ENCODE data around the gene THSD4. TPM values are rescaled to one million over a fixed set of nuclear protein-coding genes. Genes with fewer than 3 reads are reported as not detected.
"Not testable (repeated sequence)": the region's sequence is repeated elsewhere in the genome, so short reads cannot be mapped to it uniquely, and the experiment has no call there.

THSD4 gene
- total RNA-seq, 2 donors from 2014 or later = not detected

DNA sequence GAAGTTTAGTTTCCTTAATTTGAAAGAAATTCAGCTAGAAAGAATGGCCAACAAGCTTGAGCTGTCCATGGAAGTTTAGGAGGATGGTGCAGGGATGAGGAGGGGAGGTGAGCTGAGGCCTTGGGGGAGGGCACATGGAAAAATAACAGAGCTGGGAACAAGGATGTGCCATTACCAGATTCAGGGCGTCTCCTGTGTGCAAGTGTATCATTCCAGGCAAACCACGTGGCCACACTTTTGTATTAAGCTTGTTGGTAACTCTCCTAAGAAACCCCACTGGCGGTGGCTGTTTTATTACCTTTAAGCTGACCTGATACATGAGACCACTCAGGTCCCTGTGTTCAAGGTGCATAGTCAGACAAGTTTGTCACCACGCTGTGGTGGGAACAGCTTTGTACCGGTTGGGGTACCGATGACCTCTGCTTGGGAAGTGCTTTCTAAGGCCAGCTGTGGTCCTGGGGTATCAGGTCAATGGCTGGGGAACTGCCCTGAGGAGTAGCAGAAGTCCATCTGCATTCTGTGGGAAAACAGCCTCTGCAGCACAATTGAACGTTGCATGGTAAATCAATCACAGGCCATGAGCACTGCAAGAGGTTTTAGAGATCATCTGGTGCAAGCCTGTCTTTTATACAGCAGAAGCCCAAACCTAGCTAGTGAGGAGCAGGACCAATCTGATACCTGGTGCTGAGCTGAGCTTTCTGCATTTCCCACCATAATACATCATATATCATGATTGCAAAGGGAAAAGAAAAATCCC, 235.5 kb downstream of the THSD4 start:
- Mint-ChIP-seq H3K9me3 (no peaks in the 10 kb centered on the region), H3K27me3 (peaks cover 25 to 32% of the 10 kb centered on the region in 2 donors), H3K4me1 (ENCODE audit: low read depth in 2 of 2) (no peaks in the 10 kb centered on the region), H3K27ac (no peak overlapping the region), H3K36me3 (no peaks in the 10 kb centered on the region), H3K4me3 (no peak overlapping the region)
- ATAC-seq (no peak), DNase-seq (ENCODE audit: low spot score) (no peak)

DNA sequence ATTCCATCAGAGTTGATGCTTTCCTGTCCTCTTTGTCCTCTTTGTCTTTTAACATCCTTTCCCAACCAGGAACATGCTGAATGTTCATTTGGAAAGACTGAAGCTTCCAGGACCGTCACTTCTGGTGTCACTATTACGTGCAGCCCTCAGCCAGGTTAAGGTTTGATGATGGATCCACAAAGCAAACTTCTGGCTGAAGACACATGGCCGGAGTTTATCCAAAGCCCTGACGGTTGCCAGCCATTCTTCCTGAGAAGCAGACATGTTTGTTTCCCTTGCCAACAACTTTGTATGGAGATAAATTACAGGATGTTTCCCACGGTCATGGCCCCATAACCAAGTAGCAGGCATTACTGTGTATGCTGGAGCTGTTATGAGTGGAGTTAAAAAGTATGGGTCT, 236.9 kb downstream of the THSD4 start:
- no peaks in the 10 kb centered on the region for H3K36me3 Mint-ChIP-seq
- H3K9me3 Mint-ChIP-seq = no peaks in the 10 kb centered on the region
- H3K4me1 Mint-ChIP-seq (ENCODE audit: low read depth in 2 of 2) = no peaks in the 10 kb centered on the region
- ATAC-seq (no peak), DNase-seq (ENCODE audit: low spot score) (no peak)
- H3K27ac Mint-ChIP-seq = no peak overlapping the region
- peaks cover 29 to 38% of the 10 kb centered on the region in 2 donors for H3K27me3 Mint-ChIP-seq
- no peak overlapping the region for H3K4me3 Mint-ChIP-seq

DNA sequence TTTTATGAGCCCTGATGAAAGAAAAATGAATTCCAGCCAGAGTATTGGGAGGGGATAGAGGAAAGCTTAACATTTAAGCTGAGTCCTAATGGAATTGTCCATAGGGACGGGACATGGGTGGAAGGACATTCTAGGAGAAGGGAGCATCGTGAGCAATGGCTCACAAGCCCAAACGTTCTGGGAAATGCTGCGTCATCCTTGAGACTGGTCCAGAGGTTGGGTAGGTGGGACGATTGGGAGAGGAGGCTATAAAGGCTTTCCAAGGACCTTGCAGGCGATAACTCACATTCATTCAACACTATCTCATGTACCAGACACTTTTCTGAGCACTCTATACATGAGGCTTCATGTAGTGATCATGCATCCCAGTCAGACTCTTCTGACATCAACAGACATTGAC, 237.5 kb downstream of the THSD4 start:
- no peaks in the 10 kb centered on the region for H3K9me3 Mint-ChIP-seq
- no peak for DNase-seq (ENCODE audit: low spot score)
- no peaks in the 10 kb centered on the region for H3K4me1 Mint-ChIP-seq (ENCODE audit: low read depth in 2 of 2)
- no peak for ATAC-seq
- no peaks in the 10 kb centered on the region for H3K36me3 Mint-ChIP-seq
- H3K4me3 Mint-ChIP-seq = no peak overlapping the region
- H3K27me3 Mint-ChIP-seq = peaks cover 27 to 33% of the 10 kb centered on the region in 2 donors
- no peak overlapping the region for H3K27ac Mint-ChIP-seq

DNA sequence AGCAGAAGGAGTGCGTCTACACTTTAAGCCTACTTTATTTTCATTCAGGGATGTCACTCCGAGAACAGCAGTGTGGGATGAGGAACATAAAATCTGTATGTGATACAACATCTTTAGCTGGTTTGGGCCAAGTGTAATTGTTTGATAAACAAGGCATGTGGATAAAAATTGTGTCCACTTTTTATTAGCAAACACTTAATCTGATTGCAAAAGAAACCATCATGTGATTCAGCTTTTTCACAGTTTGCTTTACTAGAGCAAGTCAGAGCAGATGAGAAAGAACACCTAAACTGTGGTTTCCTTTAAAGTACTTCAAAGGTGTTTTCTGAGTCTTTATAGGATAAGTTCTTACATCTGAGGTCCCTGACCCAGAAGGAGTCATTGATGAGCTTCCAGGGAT, 237.9 kb downstream of the THSD4 start:
- ATAC-seq (no peak), DNase-seq (ENCODE audit: low spot score) (no peak)
- no peaks in the 10 kb centered on the region for H3K9me3 Mint-ChIP-seq
- H3K36me3 Mint-ChIP-seq = no peaks in the 10 kb centered on the region
- H3K4me1 Mint-ChIP-seq (ENCODE audit: low read depth in 2 of 2) = no peaks in the 10 kb centered on the region
- H3K4me3 Mint-ChIP-seq = no peak overlapping the region
- H3K27ac Mint-ChIP-seq = no peak overlapping the region
- H3K27me3 Mint-ChIP-seq = peaks cover 27 to 33% of the 10 kb centered on the region in 2 donors

DNA sequence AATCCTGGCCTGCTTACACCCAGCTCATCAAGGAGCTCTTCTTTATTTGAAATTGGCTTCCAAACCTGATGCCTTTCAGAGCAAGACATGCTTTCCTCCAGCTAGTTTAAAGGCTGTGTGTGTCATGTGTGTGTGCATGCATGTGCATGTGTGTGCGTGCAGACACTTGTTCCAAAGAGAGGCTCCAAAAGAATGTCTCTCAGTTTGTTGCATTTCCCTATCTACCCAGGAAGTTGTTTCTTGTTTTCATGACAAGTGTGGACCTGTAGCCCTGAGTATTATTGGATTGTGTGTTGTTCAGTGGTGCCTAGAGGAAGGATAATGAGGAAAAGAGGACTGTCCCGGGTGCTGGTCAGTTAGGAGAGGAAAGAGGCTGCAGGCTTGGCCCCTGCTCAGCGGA, 240.0 kb downstream of the THSD4 start:
- no peaks in the 10 kb centered on the region for H3K9me3 Mint-ChIP-seq
- DNase-seq (ENCODE audit: low spot score) (no peak), ATAC-seq (no peak)
- H3K36me3 Mint-ChIP-seq = no peaks in the 10 kb centered on the region
- H3K4me1 Mint-ChIP-seq (ENCODE audit: low read depth in 2 of 2) = no peaks in the 10 kb centered on the region
- H3K27ac Mint-ChIP-seq = no peak overlapping the region
- peaks cover 19 to 22% of the 10 kb centered on the region in 2 donors for H3K27me3 Mint-ChIP-seq
- H3K4me3 Mint-ChIP-seq = no peak overlapping the region

DNA sequence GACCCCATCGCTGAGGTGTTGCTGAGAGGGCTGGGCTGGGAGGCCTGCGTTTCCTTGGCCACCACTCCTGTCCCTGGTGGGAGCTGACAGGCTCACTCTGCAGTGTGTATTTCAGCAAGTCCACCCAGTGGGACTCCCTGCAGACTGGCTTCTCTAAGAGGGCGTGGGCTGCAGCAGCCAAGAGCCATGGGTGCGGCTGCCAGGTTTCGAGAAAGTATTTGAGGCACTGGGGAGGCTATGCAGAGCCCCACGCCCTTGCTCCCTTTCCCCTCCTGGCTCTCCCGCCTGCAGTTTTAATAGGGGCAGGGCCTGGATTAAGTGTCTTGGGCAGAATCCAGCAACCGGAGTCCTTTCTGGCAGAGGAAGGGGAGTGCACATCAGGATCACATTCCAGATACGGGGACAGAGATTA, 242.1 kb downstream of the THSD4 start:
- Mint-ChIP-seq H3K4me3 (no peak overlapping the region), H3K36me3 (no peaks in the 10 kb centered on the region), H3K9me3 (no peaks in the 10 kb centered on the region), H3K27ac (no peak overlapping the region), H3K4me1 (ENCODE audit: low read depth in 2 of 2) (no peaks in the 10 kb centered on the region), H3K27me3 (peaks cover 20 to 22% of the 10 kb centered on the region in 2 donors)
- ATAC-seq (no peak), DNase-seq (ENCODE audit: low spot score) (no peak)

DNA sequence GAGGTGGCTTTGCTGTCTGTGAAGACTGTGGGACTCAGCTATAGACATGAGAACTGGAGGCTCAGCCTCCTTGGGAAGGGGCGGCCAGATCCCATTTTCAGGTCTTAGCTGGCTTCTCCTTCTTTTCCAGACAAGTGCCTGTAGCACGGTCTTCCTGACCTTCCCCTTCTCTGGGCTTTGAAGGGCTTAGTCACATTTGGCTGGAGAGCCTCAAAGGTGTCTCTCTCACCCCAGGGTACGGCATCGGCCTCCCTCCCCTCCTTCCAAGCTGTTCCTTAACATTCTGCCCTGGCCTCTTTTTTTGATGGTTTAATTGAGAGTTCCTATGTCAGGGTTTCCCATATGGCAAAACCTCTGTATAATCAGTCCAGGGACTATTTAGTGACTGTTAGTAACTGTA, 242.7 kb downstream of the THSD4 start:
- H3K27me3 Mint-ChIP-seq = peaks cover 16 to 22% of the 10 kb centered on the region in 2 donors
- H3K9me3 Mint-ChIP-seq = no peaks in the 10 kb centered on the region
- ATAC-seq = no peak
- DNase-seq (ENCODE audit: low spot score) = no peak
- no peak overlapping the region for H3K27ac Mint-ChIP-seq
- no peaks in the 10 kb centered on the region for H3K4me1 Mint-ChIP-seq (ENCODE audit: low read depth in 2 of 2)
- no peak overlapping the region for H3K4me3 Mint-ChIP-seq
- no peaks in the 10 kb centered on the region for H3K36me3 Mint-ChIP-seq

DNA sequence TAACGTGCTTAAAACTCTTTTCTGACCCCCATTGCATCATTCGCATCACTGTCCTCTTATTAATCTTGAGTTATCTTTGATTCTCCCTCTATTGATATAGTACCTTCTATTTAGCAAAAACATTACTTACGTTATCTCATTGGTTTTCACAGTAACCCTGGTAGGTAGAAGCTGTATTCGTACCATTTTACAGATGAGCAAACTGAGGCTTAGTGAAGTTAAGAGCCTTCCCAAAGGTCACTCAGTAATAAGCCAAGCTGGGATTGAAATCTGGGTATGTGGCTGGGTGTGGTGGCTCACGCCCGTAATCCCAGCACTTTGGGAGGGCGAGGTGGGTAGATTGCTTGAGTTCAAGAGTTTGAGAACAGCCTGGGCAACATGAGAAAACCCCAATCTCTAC, 244.0 kb downstream of the THSD4 start:
- Mint-ChIP-seq H3K4me1 (ENCODE audit: low read depth in 2 of 2) (no peaks in the 10 kb centered on the region), H3K36me3 (no peaks in the 10 kb centered on the region), H3K4me3 (no peak overlapping the region), H3K27ac (no peak overlapping the region), H3K27me3 (peaks cover 16 to 31% of the 10 kb centered on the region in 2 donors), H3K9me3 (no peaks in the 10 kb centered on the region)
- DNase-seq (ENCODE audit: low spot score) (no peak), ATAC-seq (no peak)

DNA sequence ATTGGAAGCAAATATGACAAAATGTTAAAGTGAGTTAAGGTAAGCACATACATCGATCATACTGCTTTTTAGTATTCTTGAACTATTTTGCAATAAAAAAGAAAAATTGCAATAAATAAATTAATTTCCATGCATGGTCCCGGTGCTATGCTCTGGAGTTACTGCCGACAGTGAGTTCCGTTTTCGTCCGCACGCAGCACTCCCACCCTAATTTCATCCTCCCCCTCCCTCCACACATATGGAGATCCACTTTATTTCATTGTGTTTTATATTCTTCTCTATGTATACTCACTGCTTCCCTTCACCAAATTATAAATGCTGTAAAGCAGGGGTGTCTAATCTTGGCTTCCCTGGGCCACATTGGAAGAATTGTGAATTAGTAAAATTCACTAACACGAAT, 247.3 kb downstream of the THSD4 start:
- Mint-ChIP-seq H3K4me1 (ENCODE audit: low read depth in 2 of 2) (no peaks in the 10 kb centered on the region), H3K4me3 (no peak overlapping the region), H3K36me3 (no peaks in the 10 kb centered on the region), H3K9me3 (no peaks in the 10 kb centered on the region), H3K27ac (no peak overlapping the region), H3K27me3 (peaks cover 17 to 28% of the 10 kb centered on the region in 2 donors)
- no peak for ATAC-seq
- DNase-seq (ENCODE audit: low spot score) = no peak

DNA sequence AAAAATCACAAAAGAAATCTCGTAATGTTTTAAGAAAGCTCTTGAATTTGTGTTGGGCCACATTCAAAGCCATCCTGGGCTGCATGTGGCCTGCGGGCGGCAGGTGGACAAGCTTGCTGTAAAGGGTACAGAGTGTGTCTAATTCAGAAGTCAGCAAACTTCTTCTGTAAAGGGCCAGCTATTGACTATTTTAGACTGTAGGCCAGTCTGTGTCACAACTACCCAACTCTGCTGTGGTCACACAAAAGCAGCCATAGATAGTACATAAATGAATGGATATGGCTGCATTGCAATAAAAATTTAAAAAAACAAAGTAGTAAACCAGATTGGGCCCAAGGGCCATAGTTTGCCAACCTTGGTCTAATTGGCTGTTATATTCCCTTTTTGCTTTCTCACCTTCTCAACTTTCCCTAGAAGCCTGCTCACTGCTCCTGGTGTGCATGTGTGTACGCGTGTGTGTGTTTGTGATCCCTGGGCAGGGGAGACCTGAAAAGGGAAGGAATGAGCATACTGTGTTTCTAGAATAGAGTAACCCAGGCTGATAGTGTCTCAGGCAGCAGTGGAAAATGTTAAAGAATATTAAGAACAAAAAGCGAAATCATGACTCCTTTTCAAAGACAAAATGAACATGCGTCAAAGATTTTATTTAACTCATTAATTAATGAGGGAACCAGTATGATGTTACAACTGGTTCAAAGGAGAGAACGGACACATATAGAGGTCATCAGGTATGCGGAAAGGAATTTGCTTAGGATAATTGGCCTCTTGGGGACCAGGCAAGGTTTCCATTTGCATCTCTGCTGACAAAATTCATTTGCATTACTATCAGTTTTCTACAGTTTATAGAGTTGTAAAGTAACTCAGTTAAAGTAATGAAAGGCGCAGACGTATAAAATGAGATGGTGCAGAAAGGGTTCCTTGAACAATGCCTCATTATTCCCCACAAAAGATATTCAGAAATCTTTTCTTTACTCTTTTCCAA, 248.0 kb downstream of the THSD4 start:
- Mint-ChIP-seq H3K4me3 (no peak overlapping the region), H3K36me3 (no peaks in the 10 kb centered on the region), H3K9me3 (no peaks in the 10 kb centered on the region), H3K4me1 (ENCODE audit: low read depth in 2 of 2) (no peaks in the 10 kb centered on the region), H3K27ac (no peak overlapping the region), H3K27me3 (peaks cover 17 to 28% of the 10 kb centered on the region in 2 donors)
- ATAC-seq (no peak), DNase-seq (ENCODE audit: low spot score) (no peak)

DNA sequence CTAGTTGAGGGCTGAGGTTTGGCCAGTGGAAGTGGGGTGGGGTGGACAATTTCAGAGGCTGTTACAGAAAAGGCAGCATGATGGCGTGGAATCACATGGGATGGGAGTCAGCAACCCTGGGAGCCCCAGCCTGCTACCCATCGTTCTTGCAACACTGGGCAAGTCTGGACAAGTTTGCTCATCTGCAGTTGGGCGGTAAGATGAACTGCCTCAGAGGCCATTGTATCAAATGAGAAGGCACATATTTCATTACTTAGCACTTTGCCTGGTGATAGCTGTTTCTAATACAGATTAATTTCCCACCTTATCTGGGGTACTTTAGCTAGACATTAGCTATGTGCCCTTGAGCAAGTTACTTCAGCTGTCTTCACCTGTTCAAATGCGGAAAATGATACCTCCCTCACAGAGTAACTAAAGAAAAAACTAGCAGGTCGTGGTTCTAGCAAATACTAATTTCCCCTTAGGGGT, 248.9 kb downstream of the THSD4 start:
- H3K9me3 Mint-ChIP-seq = no peaks in the 10 kb centered on the region

DNA sequence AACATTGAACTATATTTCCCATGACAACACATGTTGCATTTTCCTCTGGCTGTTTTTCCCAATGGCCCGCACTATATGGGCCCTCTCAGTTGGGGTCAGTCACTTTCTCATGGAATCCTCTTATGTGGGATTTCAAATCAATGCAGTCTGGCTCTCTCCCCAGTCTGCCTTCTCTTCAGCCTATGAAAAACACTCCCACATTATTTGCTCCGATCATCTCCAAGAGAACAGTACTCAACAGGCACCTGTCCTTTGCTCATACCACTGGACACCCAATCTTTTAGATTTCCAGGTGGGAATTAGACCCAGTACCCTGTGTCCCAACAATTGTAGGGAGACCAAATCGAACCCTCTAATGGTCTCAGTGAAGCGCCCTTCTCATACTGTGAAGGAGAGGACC, 251.3 kb downstream of the THSD4 start:
- DNase-seq (ENCODE audit: low spot score) (no peak), ATAC-seq (no peak)
- Mint-ChIP-seq H3K27me3 (peaks cover 14 to 32% of the 10 kb centered on the region in 2 donors), H3K36me3 (peaks cover 15% of the 10 kb centered on the region), H3K27ac (no peak overlapping the region), H3K9me3 (no peaks in the 10 kb centered on the region), H3K4me1 (ENCODE audit: low read depth in 2 of 2) (no peaks in the 10 kb centered on the region), H3K4me3 (no peak overlapping the region)

More for the DNA sequence above, 248.9 kb downstream of the THSD4 start:
- Mint-ChIP-seq H3K27ac (no peak overlapping the region), H3K4me3 (no peak overlapping the region), H3K36me3 (no peaks in the 10 kb centered on the region), H3K27me3 (peaks cover 17 to 28% of the 10 kb centered on the region in 2 donors), H3K4me1 (ENCODE audit: low read depth in 2 of 2) (no peaks in the 10 kb centered on the region)
- ATAC-seq = no peak
- no peak for DNase-seq (ENCODE audit: low spot score)

DNA sequence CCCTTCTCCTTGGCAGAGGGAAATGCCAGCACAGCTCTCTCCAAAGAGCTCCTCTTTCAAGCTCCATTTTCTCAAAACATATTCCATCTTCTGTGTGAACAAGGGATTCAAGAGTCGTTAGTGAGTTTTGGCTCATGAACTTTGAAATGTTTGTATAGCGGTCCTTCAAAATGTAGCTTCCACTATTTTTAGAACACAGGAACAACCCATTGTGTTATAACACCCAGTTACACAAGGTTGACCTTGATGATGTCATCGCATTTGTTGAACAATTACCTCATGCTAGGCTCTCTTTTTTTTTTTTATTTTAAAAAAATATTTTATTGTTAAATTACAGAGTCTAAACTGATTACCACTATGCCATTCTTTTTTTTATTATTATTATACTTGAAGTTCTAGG, 251.7 kb downstream of the THSD4 start:
- no peaks in the 10 kb centered on the region for H3K4me1 Mint-ChIP-seq (ENCODE audit: low read depth in 2 of 2)
- ATAC-seq (no peak), DNase-seq (ENCODE audit: low spot score) (no peak)
- H3K36me3 Mint-ChIP-seq = peaks cover 19% of the 10 kb centered on the region
- H3K27me3 Mint-ChIP-seq = peaks cover 15 to 32% of the 10 kb centered on the region in 2 donors
- H3K9me3 Mint-ChIP-seq = peaks cover 1% of the 10 kb centered on the region
- H3K4me3 Mint-ChIP-seq = no peak overlapping the region
- no peak overlapping the region for H3K27ac Mint-ChIP-seq

DNA sequence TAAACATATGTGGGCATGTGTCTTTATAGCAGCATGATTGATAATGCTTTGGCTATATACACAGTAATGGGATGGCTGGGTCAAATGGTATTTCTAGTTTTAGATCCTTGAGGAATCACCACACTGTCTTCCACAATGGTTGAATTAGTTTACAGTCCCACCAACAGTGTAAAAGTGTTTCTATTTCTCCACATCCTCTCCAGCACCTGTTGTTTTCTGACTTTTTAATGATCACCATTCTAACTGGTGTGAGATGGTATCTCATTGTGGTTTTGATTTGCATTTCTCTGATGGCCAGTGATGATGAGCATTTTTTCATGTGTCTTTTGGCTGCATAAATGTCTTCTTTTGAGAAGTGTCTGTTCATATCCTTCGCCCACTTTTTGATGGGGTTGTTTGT, 252.5 kb downstream of the THSD4 start:
- H3K27ac Mint-ChIP-seq; H3K9me3 Mint-ChIP-seq; H3K4me3 Mint-ChIP-seq; DNase-seq (ENCODE audit: low spot score); H3K4me1 Mint-ChIP-seq (ENCODE audit: low read depth in 2 of 2); ATAC-seq: not testable (repeated sequence)
- H3K36me3 Mint-ChIP-seq = peaks cover 21% of the 10 kb centered on the region
- H3K27me3 Mint-ChIP-seq = peaks cover 16 to 32% of the 10 kb centered on the region in 2 donors

Data from natural killer cell treated with Interleukin-12 subunit alpha and Interleukin-12 subunit beta and Interleukin-15 and Interleukin-18, amount 100 ng/mL, for 72 hours (primary cell).